Vagina (tissue), 2 donors: ENCODE results near the gene TES.

ENCODE experiments used
- POLR2A ChIP-seq, 2 donors: fragments of 450-650 bp; IDR thresholded peaks; one replicate each; pipeline ENCODE4 v1.6.1; 2017; ENCODE audit warnings: antibody characterized with exemption in 2 of 2, mild to moderate bottlenecking in 2 of 2, moderate library complexity in 2 of 2
- TF ChIP-seq, protein P1 (sequence below), 3 experiments: fragments of 450-650 bp in 2 of 3; fragments of 200-600 bp in 1 of 3; sonication (generic) in 1 of 3; IDR thresholded peaks; one replicate each; pipeline ENCODE4 v1.5.1; 2017 to 2019; ENCODE audit warnings: antibody characterized with exemption in 3 of 3, mild to moderate bottlenecking in 2 of 3, moderate library complexity in 2 of 3

DNA sequence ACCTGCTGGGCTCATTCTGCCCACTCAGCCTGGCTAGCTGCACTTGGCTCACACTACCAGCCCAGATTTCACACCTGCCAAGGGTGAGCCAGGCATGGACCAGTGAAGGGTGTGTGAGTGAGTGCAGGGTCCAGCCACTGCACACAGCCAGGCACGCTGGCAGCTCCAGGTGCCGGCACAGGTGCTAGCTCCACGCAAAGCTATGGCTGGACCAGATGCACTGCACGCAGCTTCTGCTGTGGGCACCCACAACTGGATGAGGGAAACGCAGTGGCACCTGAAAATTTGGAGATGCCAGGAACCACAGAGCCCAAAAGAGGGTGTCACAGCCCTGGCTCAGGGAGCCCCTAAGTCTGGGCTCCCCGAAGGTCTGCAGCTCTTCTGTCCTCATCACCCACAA, 24.9 kb upstream of the TES start:
- TF ChIP-seq, protein P1, sequence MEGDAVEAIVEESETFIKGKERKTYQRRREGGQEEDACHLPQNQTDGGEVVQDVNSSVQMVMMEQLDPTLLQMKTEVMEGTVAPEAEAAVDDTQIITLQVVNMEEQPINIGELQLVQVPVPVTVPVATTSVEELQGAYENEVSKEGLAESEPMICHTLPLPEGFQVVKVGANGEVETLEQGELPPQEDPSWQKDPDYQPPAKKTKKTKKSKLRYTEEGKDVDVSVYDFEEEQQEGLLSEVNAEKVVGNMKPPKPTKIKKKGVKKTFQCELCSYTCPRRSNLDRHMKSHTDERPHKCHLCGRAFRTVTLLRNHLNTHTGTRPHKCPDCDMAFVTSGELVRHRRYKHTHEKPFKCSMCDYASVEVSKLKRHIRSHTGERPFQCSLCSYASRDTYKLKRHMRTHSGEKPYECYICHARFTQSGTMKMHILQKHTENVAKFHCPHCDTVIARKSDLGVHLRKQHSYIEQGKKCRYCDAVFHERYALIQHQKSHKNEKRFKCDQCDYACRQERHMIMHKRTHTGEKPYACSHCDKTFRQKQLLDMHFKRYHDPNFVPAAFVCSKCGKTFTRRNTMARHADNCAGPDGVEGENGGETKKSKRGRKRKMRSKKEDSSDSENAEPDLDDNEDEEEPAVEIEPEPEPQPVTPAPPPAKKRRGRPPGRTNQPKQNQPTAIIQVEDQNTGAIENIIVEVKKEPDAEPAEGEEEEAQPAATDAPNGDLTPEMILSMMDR (IDR thresholded peaks at IDR 0.05), result no peak
- no peak for TF ChIP-seq POLR2A (IDR thresholded peaks at IDR 0.05)
